Measurements from ENCODE around the gene ISOC2. TPM values are rescaled to one million over a fixed set of nuclear protein-coding genes. Genes with fewer than 3 reads are reported as not detected.
"Not testable (repeated sequence)": the region's sequence is repeated elsewhere in the genome, so short reads cannot be mapped to it uniquely, and the experiment has no call there.

Gene ISOC2
- total and polyA plus RNA-seq, 3 experiments from 2014 or later, result 32.0 to 38.8 (median 33.7) TPM

DNA sequence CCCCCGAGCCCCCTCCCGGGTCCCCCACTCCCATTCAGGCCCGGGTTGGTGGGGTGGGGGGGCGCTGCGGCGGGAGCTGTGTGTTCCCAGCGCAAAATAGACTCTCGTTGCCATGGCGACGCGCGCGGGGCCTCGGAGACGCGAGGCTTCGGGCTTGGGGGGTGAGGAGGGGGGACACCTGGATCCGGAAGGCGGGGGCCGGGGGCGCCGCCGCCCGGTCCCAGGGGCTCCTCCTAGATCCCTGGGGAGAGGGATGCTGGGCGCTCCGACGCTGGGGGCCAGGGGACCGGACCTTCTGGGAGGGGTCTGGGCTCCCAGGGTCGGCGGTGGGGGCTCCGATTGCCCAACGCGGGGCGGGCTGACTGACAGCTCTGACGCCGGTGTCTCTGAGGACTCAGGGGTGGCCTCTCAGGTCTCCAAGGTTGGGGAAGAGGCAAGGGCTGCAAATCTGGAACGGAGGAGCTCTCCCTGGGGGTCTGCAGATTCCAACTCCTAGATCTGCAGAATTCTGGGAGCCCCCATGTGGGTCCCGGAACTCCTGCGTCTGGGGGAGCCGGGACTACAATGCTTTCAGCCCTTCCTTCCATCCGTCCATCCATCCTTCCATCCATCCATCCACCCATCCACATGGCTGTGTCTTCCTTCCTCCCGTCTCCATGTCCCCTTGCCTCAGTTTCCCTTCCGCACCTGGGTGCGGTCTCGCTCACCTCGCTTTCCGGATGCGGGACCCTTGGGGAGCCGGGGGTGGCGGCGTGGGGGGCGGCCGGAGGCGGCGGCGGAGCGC is 9.3 kb downstream of the ISOC2 start:
- H3K4me1 Mint-ChIP-seq, result peaks cover 5 to 30% (median 9%) of the 10 kb centered on the region in 3 donors
- Histone ChIP-seq H3K9me3 (ENCODE audit: low read length) (no peaks in the 10 kb centered on the region), H3K4me1 (ENCODE audit: insufficient read depth, low read length) (peaks cover 10% of the 10 kb centered on the region), H3K4me3 (ENCODE audit: low read length) (no peak overlapping the region), H3K27ac (ENCODE audit: low read depth, low read length) (no peak overlapping the region), H3K27me3 (ENCODE audit: insufficient read depth, low read length, poor library complexity, severe bottlenecking) (peaks cover 14% of the 10 kb centered on the region), H3K36me3 (ENCODE audit: insufficient read depth, low read length) (no peaks in the 10 kb centered on the region)
- peaks cover 20 to 32% of the 10 kb centered on the region in 2 donors for H3K27me3 Mint-ChIP-seq
- ChIA-PET CTCF (interaction anchor here (1.1 kb wide), 1 partner anchor 52 kb away, joined by 3 read pairs; no protein-coding TSS in a partner anchor), POLR2A (interaction anchor here (1.3 kb wide), 1 partner anchor 24 kb away, joined by 3 read pairs; the partner anchor contains the start of gene ZNF628)
- DNase-seq, result peak in 3 of 5 donors; percentile 27 to 76 (median 41)
- peak overlapping the region in 3 of 7 donors; percentile 53 to 68 (median 61) for H3K4me3 Mint-ChIP-seq
- no peak overlapping the region for H3K27ac Mint-ChIP-seq
- H3K9me3 Mint-ChIP-seq, result no peaks in the 10 kb centered on the region
- peaks cover 1 to 7% (median 6%) of the 10 kb centered on the region in 3 donors for H3K36me3 Mint-ChIP-seq

DNA sequence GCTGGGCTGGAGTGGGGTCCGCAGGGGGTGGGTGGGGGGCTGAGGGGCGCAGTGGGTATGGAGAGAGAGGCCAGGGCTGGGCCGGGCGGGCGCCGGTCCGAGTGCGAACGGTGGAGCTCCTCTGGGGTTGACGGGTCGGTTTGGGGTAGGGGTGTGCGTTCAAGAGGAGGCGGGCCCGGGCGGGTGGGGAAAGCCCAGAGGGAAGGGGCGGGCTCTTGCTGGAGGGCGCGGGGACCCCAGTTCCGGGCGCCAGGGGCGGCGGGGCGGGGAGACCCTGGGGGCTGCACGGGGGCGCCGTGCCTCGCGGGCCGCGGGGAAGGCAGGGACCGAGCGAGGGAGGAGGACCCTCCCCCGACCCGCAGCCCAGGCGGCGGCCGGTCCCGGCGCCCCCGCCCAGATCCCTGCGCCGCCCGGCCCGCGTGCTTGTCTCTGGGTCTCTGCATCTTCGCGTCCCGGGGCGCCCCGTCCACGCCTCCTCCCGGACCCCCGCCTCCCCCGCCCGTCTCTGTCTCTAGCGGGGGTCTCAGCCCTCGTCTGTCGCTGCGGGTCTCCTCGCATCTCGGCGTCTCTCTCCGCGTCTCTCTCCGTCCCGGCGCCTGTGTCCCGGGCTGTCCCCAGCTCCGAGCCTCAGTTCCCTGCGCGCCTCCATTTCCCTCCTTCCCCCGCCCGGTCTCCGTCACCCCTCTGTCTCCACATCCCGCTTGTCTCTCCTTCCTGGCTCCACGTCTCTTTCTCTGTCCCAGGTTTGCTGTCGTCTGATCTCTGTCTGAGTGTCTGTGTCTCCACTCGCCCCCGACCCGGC is 10.1 kb downstream of the ISOC2 start:
- peak in 2 of 5 donors; percentile 11 to 17 for DNase-seq
- H3K4me1 Mint-ChIP-seq, result peaks cover 5 to 30% (median 9%) of the 10 kb centered on the region in 3 donors
- H3K27ac ChIP-seq (ENCODE audit: low read depth, low read length), result no peak overlapping the region
- H3K36me3 Mint-ChIP-seq, result peaks cover 1 to 7% (median 6%) of the 10 kb centered on the region in 3 donors
- H3K27me3 Mint-ChIP-seq, result peaks cover 20 to 32% of the 10 kb centered on the region in 2 donors
- H3K4me1 ChIP-seq (ENCODE audit: insufficient read depth, low read length), result peaks cover 10% of the 10 kb centered on the region
- peak overlapping the region in 4 of 8 donors; percentile 28 to 72 (median 44) for H3K27ac Mint-ChIP-seq
- no peaks in the 10 kb centered on the region for H3K36me3 ChIP-seq (ENCODE audit: insufficient read depth, low read length)
- H3K4me3 Mint-ChIP-seq, result peak overlapping the region in 6 of 7 donors; percentile 53 to 68 (median 60)
- H3K9me3 ChIP-seq (ENCODE audit: low read length), result no peaks in the 10 kb centered on the region
- CTCF ChIA-PET, result interaction anchor here (1.1 kb wide), 1 partner anchor 53 kb away, joined by 3 read pairs; no protein-coding TSS in a partner anchor
- POLR2A ChIA-PET, result no interaction called here
- H3K4me3 ChIP-seq (ENCODE audit: low read length), result no peak overlapping the region
- H3K27me3 ChIP-seq (ENCODE audit: insufficient read depth, low read length, poor library complexity, severe bottlenecking), result peaks cover 16% of the 10 kb centered on the region
- H3K9me3 Mint-ChIP-seq, result no peaks in the 10 kb centered on the region

DNA sequence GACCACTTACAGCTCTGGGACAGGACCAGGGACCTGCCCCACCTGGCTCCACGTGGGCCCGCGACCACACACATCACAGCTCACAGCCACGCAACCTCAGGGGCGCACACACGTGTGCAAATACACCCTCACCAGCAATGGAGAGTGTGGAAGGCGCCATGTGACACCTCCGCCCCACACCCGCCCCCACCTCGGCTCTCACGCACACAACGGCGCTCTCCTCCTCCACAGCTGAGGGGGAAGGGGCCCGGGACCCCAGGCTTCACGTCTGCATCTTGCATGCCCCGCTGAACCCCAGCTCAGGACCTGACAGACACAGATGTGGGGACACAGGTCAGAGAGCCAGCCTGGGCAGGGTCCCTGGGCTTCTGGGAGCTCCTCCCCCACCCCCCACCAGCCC is 12.0 kb downstream of the ISOC2 start:
- Histone ChIP-seq H3K27me3 (ENCODE audit: insufficient read depth, low read length, poor library complexity, severe bottlenecking) (peaks cover 21% of the 10 kb centered on the region), H3K4me3 (ENCODE audit: low read length) (no peak overlapping the region), H3K27ac (ENCODE audit: low read depth, low read length) (no peak overlapping the region), H3K9me3 (ENCODE audit: low read length) (no peaks in the 10 kb centered on the region), H3K4me1 (ENCODE audit: insufficient read depth, low read length) (peaks cover 10% of the 10 kb centered on the region), H3K36me3 (ENCODE audit: insufficient read depth, low read length) (no peaks in the 10 kb centered on the region)
- Mint-ChIP-seq H3K9me3 (no peaks in the 10 kb centered on the region), H3K36me3 (peaks cover 0 to 3% (median 1%) of the 10 kb centered on the region in 3 donors), H3K27ac (no peak overlapping the region), H3K4me3 (no peak overlapping the region), H3K4me1 (peaks cover 5 to 27% (median 9%) of the 10 kb centered on the region in 3 donors), H3K27me3 (peaks cover 34 to 43% of the 10 kb centered on the region in 2 donors)
- CTCF ChIA-PET, result no interaction called here
- no peak for DNase-seq
- POLR2A ChIA-PET, result no interaction called here

DNA sequence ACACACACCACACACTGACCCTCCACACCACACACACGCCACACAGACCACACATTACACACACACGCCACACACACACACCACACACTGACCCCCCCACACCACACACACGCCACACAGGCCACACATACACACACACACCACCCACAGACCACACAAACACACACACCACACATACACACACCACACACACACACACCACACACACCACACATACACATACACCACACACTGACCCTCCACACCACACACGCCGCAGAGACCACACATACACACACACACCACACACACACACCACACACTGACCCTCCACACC is 13.3 kb downstream of the ISOC2 start:
- H3K27me3 Mint-ChIP-seq, result peaks cover 36 to 44% of the 10 kb centered on the region in 2 donors

DNA sequence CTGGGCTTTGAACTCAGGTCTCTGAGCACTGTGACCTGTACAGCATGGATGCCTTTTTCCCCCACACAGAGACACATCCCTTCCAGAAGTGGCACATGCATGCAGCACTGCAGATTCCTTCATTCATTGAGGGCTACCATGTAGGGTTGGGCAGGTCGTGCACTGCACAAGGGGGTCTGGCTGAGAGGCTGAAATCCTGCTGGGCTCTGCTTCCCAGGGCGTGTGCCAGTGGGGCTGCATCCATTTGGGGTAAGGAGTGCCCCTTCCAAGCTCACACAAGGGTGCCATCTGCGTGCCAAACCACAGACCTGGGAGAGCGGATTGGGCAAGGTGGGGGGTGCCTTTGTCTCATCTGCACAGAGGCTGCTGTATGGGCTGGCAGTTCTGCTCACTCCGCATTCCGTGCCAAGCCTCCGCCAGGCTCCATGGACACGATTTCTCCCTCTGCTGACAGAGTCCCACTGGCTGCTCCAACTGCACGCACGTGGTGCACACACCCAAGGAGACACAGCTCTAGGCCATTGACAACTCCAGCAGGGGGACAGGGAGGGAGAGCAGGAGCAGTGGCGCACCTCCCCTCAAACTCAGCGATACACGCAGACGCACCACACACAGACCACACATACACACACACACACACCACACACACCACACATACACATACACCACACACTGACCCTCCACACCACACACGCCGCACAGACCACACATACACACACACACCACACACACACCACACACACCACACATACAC is 13.8 kb downstream of the ISOC2 start:
- DNase-seq, result no peak
- ChIA-PET POLR2A (no interaction called here), CTCF (no interaction called here)
- Histone ChIP-seq H3K27me3 (ENCODE audit: insufficient read depth, low read length, poor library complexity, severe bottlenecking) (peaks cover 31% of the 10 kb centered on the region), H3K9me3 (ENCODE audit: low read length) (no peaks in the 10 kb centered on the region), H3K4me1 (ENCODE audit: insufficient read depth, low read length) (peaks cover 10% of the 10 kb centered on the region), H3K4me3 (ENCODE audit: low read length) (no peak overlapping the region), H3K27ac (ENCODE audit: low read depth, low read length) (no peak overlapping the region), H3K36me3 (ENCODE audit: insufficient read depth, low read length) (no peaks in the 10 kb centered on the region)
- Mint-ChIP-seq H3K4me1 (peaks cover 2 to 25% (median 12%) of the 10 kb centered on the region in 3 donors), H3K4me3 (no peak overlapping the region), H3K9me3 (no peaks in the 10 kb centered on the region), H3K36me3 (no peaks in the 10 kb centered on the region), H3K27me3 (peaks cover 36 to 45% of the 10 kb centered on the region in 2 donors), H3K27ac (no peak overlapping the region)

More for the DNA sequence above, 13.3 kb downstream of the ISOC2 start:
- H3K27ac Mint-ChIP-seq; CTCF ChIA-PET; H3K4me3 ChIP-seq (ENCODE audit: low read length); H3K9me3 ChIP-seq (ENCODE audit: low read length); H3K9me3 Mint-ChIP-seq; H3K27ac ChIP-seq (ENCODE audit: low read depth, low read length); H3K36me3 ChIP-seq (ENCODE audit: insufficient read depth, low read length); H3K4me1 ChIP-seq (ENCODE audit: insufficient read depth, low read length); POLR2A ChIA-PET; DNase-seq; H3K36me3 Mint-ChIP-seq; H3K4me3 Mint-ChIP-seq: not testable (repeated sequence)
- H3K4me1 Mint-ChIP-seq, result peaks cover 3 to 23% (median 9%) of the 10 kb centered on the region in 3 donors
- H3K27me3 ChIP-seq (ENCODE audit: insufficient read depth, low read length, poor library complexity, severe bottlenecking), result peaks cover 31% of the 10 kb centered on the region

DNA sequence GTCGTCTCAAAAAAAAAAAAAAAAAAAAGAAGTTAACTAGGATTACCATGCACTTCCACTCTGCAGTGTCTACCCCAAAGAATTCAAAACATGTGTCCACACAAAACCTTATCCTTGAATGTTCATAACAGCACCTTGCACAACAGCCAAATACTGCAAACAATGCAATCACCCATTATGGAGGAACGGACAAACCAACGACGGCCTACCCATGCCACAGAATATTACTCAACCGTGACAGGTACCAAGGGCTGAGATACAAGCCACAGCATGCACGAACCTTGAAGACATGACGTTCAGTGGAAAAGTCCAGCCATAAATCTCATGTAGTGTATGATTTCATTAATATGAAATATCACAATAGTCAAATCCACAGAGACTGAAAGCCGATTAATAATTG is 15.4 kb downstream of the ISOC2 start:
- ChIA-PET CTCF (interaction anchor here (0.7 kb wide), 2 partner anchors 107 to 142 kb away, joined by 3 read pairs; no protein-coding TSS in a partner anchor), POLR2A (no interaction called here)
- H3K4me3 Mint-ChIP-seq, result no peak overlapping the region
- H3K4me1 ChIP-seq (ENCODE audit: insufficient read depth, low read length), result peaks cover 10% of the 10 kb centered on the region
- no peaks in the 10 kb centered on the region for H3K36me3 Mint-ChIP-seq
- no peaks in the 10 kb centered on the region for H3K36me3 ChIP-seq (ENCODE audit: insufficient read depth, low read length)
- H3K9me3 ChIP-seq (ENCODE audit: low read length), result no peaks in the 10 kb centered on the region
- no peak overlapping the region for H3K27ac ChIP-seq (ENCODE audit: low read depth, low read length)
- no peak overlapping the region for H3K27ac Mint-ChIP-seq
- peaks cover 8 to 25% (median 20%) of the 10 kb centered on the region in 3 donors for H3K4me1 Mint-ChIP-seq
- no peak for DNase-seq
- no peak overlapping the region for H3K4me3 ChIP-seq (ENCODE audit: low read length)
- H3K27me3 ChIP-seq (ENCODE audit: insufficient read depth, low read length, poor library complexity, severe bottlenecking), result peaks cover 36% of the 10 kb centered on the region
- peaks cover 43 to 46% of the 10 kb centered on the region in 2 donors for H3K27me3 Mint-ChIP-seq
- no peaks in the 10 kb centered on the region for H3K9me3 Mint-ChIP-seq

DNA sequence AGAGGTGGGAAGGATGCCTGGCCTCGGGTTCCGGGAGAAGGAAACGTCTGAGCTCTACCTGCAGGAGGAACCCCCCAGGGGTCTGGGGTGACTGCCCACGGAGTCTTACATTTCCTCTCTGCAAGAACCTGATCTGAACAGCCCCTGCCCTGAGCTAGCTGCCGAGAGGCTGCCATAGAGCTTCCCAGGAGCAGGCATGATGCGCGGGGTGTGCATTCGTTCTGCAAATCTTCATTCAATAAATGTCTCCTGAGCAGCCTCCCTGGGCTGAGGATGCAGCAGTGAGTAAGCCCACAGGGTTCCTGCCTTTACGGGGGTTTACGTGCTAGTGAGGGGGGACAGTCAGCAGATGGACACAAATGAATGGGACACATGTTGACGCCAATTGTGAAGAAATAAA is 16.8 kb downstream of the ISOC2 start:
- no peak overlapping the region for H3K4me3 Mint-ChIP-seq
- Histone ChIP-seq H3K9me3 (ENCODE audit: low read length) (no peaks in the 10 kb centered on the region), H3K27me3 (ENCODE audit: insufficient read depth, low read length, poor library complexity, severe bottlenecking) (peaks cover 42% of the 10 kb centered on the region), H3K27ac (ENCODE audit: low read depth, low read length) (no peak overlapping the region), H3K4me3 (ENCODE audit: low read length) (no peak overlapping the region), H3K36me3 (ENCODE audit: insufficient read depth, low read length) (no peaks in the 10 kb centered on the region), H3K4me1 (ENCODE audit: insufficient read depth, low read length) (peaks cover 15% of the 10 kb centered on the region)
- H3K4me1 Mint-ChIP-seq, result peaks cover 13 to 24% (median 22%) of the 10 kb centered on the region in 3 donors
- H3K9me3 Mint-ChIP-seq, result peaks cover 0 to 1% (median 0%) of the 10 kb centered on the region in 5 donors
- peak overlapping the region in 2 of 8 donors; percentile 25 to 50 for H3K27ac Mint-ChIP-seq
- peaks cover 48% of the 10 kb centered on the region in 2 donors for H3K27me3 Mint-ChIP-seq
- no peak for DNase-seq
- H3K36me3 Mint-ChIP-seq, result peaks cover 0 to 1% (median 0%) of the 10 kb centered on the region in 3 donors
- CTCF ChIA-PET, result no interaction called here
- POLR2A ChIA-PET, result no interaction called here
